ENCODE data around the gene TMEM266.

The TMEM266 gene

GRCh38 chr15:76189106-76189505, 129.3 kb downstream of the TMEM266 start:
- FAIRE-seq: no peak

GRCh38 chr15:76190070-76190564, 130.3 kb downstream of the TMEM266 start:
- no peak for FAIRE-seq

GRCh38 chr15:76190751-76191538, 131.2 kb downstream of the TMEM266 start:
- peak; percentile 56 for FAIRE-seq

- no peak for FAIRE-seq
These were observed 131.9 kb downstream of the TMEM266 start for GRCh38 chr15:76191539-76192244.

- FAIRE-seq: no peak
These were observed 132.9 kb downstream of the TMEM266 start for GRCh38 chr15:76192715-76193114.

GRCh38 chr15:76193934-76194333, 134.1 kb downstream of the TMEM266 start:
- no peak for FAIRE-seq

GRCh38 chr15:76195506-76196268, 135.9 kb downstream of the TMEM266 start:
- no peak for FAIRE-seq

GRCh38 chr15:76196269-76197231, 136.8 kb downstream of the TMEM266 start:
- no peak for FAIRE-seq

GRCh38 chr15:76197703-76198455, 138.1 kb downstream of the TMEM266 start:
- FAIRE-seq: no peak

- FAIRE-seq: no peak
These were observed 138.8 kb downstream of the TMEM266 start for GRCh38 chr15:76198456-76199105.

GRCh38 chr15:76199106-76200082, 139.6 kb downstream of the TMEM266 start:
- no peak for FAIRE-seq

GRCh38 chr15:76200083-76200465, 140.3 kb downstream of the TMEM266 start:
- FAIRE-seq: no peak

GRCh38 chr15:76200641-76201105, 140.9 kb downstream of the TMEM266 start:
- no peak for FAIRE-seq

- FAIRE-seq: no peak
These were observed 141.9 kb downstream of the TMEM266 start for GRCh38 chr15:76201536-76202255.

GRCh38 chr15:76203346-76204108, 143.7 kb downstream of the TMEM266 start:
- no peak for FAIRE-seq

- no peak for FAIRE-seq
These were observed 144.5 kb downstream of the TMEM266 start for GRCh38 chr15:76204109-76204845.

- FAIRE-seq: no peak
These were observed 145.2 kb downstream of the TMEM266 start for GRCh38 chr15:76204916-76205460.
